Heart right ventricle (tissue), 16 donors: ENCODE results near the gene MON1A. TPM values are rescaled to one million over a fixed set of nuclear protein-coding genes. Genes with fewer than 3 reads are reported as not detected.

Experiments
- ATAC-seq, 8 donors: fragments of 200-7000 bp; cut with Tn5 transposase; one replicate each; pipeline ENCODE4 v1.9.1; 2020; ENCODE audit warnings: mild to moderate bottlenecking in 8 of 8, moderate library complexity in 8 of 8, moderate number of reproducible peaks in 1 of 8
- DNase-seq, 2 donors: peaks; one replicate each; pipeline ENCODE4 v3.0.0-alpha.2; 2020
- H3K27ac ChIP-seq, 10 donors: fragments of 200-600 bp; sonication (generic) in 2 of 10; one replicate each; pipeline versions ENCODE4 v1.5.0 to v1.8.0; 2020 to 2022; ENCODE audit warnings: mild to moderate bottlenecking in 3 of 10
- H3K27me3 ChIP-seq, 7 donors: fragments of 200-600 bp; one replicate each; pipeline ENCODE4 v1.8.0; 2021 to 2022; ENCODE audit warnings: mild to moderate bottlenecking in 2 of 7
- H3K36me3 ChIP-seq, 9 donors: fragments of 200-600 bp; sonication (generic) in 1 of 9; one replicate each; pipeline versions ENCODE4 v1.5.0 to v1.8.0; 2020 to 2022; ENCODE audit warnings: mild to moderate bottlenecking in 2 of 9
- H3K4me1 ChIP-seq, 9 donors: fragments of 200-600 bp; sonication (generic) in 1 of 9; one replicate each; pipeline versions ENCODE4 v1.5.0 to v1.8.0; 2020 to 2022; ENCODE audit warnings: mild to moderate bottlenecking in 4 of 9
- H3K4me3 ChIP-seq, 10 donors: fragments of 200-600 bp; sonication (generic) in 2 of 10; one replicate each; pipeline versions ENCODE4 v1.5.0 to v1.8.0; 2020 to 2022; ENCODE audit warnings: mild to moderate bottlenecking in 7 of 10, moderate library complexity in 2 of 10
- H3K9me3 ChIP-seq, 11 donors: fragments of 200-600 bp in 10 of 11; sonication (generic) in 2 of 11; one replicate each; pipeline versions ENCODE4 v1.5.0 to v1.8.0; 2013 to 2022; ENCODE audit warnings: mild to moderate bottlenecking in 2 of 11, control low read depth in 1 of 11, moderate library complexity in 1 of 11
- CTCF ChIP-seq, 9 donors: fragments of 200-600 bp; sonication (generic) in 2 of 9; IDR thresholded peaks; one replicate each; pipeline versions ENCODE4 v1.5.0 to v1.8.0; 2021 to 2022; ENCODE audit warnings: antibody characterized with exemption in 9 of 9, mild to moderate bottlenecking in 5 of 9, moderate library complexity in 1 of 9
- WGBS, 2 donors: extraction: QIAGEN DNeasy Blood & Tissue Kit; methylation state at CpG; one replicate each; pipeline ENCODE4 v1.1.7; 2013; ENCODE audit warnings: inconsistent platforms in 1 of 2; 5-methylcytosine and 5-hydroxymethylcytosine counted together
- intact Hi-C, 10 donors: fragments of 100-400 bp; cut with DNase I; formaldehyde crosslinking; loops; one replicate each; pipeline versions ENCODE4 v1.11.1 to v1.14.2; 2022
- polyA plus RNA-seq, 2 donors: library from polyadenylated mRNA; stranded (reverse); fragments of 200-250 nt; gene quantifications; one replicate each; pipeline ENCODE4 v1.2.3, GENCODE V29; 2013
- total RNA-seq, 10 donors: library from RNA; stranded (reverse); fragmentation: NEBNext Ultra II Directional in 3 of 10; extraction: Animal tissue kit (Norgen Biotek cat#: 25700) in 3 of 10; gene quantifications; one replicate each; pipeline versions ENCODE4 v1.2.1 to v1.2.4, GENCODE V29; 2021 to 2023
- donor health status: Arrhythmogenic right ventricular cardiomyopathy.
- donor health status: ischemic (EF 13 %, LVEDD 7.1; RV severe dilation, severe dysfunction).
- donor health status: healthy with polysubstance abuse.
- donor health status: DM: no; HTN: yes; CAD: no.
- donor health status: DM: no; HTN: no; CAD: no.
- donor health status: ischemic (EF 25% LVEDD 6.9; RV normal size, moderate dysfunction).
- donor health status: ischemic (EF 25% LVEDD 5.7; RV mildly dilated, moderate dysfunction).
- donor health status: healthy.
- donor health status: DM: yes; HTN: yes; CAD: no.
- donor health status: Ischemic cardiomyopathy.
- donor health status: ischemic (EF 35%, LVEDD 5.7; RV mildly dilated, moderate dysfunction).
- donor health status: nonischemic (EF 11% LVEDD 7.7; RV severe dilation, severe dysfunction).
- donor health status: DM: yes; HTN: yes; CAD: no.
- donor health status: PGD.
- donor health status: ischemic (EF 29% LVEDD 5.4; RV normal size, mild dysfunction).
- donor health status: nonischemic (EF 23%, LVEDD 6.1; RV moderate dilation, normal function).

The MON1A gene
- total and polyA plus RNA-seq, 12 donors = 5.3 to 10.6 (median 6.7) TPM

- 34 to 38% methylated on average over 6 of the region's 6 CpGs for WGBS, 2 donors
- peak in 1 of 8 donors; percentile 35 for ATAC-seq
- Histone ChIP-seq H3K27me3 (no peaks in the 10 kb centered on the region), H3K36me3 (no peaks in the 10 kb centered on the region), H3K27ac (peak overlapping the region in 6 of 10 donors; percentile 54 to 87 (median 76)), H3K4me3 (no peak overlapping the region), H3K9me3 (no peaks in the 10 kb centered on the region), H3K4me1 (peaks cover 10 to 34% (median 24%) of the 10 kb centered on the region in 9 donors)
- no peak for TF ChIP-seq CTCF (IDR thresholded peaks at IDR 0.05)
- intact Hi-C loops = no loop called here
- DNase-seq = no peak
Measured at GRCh38 chr3:49880581-49881315, 48.9 kb downstream of the MON1A start.

GRCh38 chr3:49879721-49880120, 49.9 kb downstream of the MON1A start:
- DNase-seq (no peak), ATAC-seq (no peak)
- Histone ChIP-seq H3K27ac (no peak overlapping the region), H3K27me3 (no peaks in the 10 kb centered on the region), H3K4me1 (peaks cover 10 to 34% (median 24%) of the 10 kb centered on the region in 9 donors), H3K4me3 (no peak overlapping the region), H3K36me3 (no peaks in the 10 kb centered on the region), H3K9me3 (no peaks in the 10 kb centered on the region)
- no peak for TF ChIP-seq CTCF (IDR thresholded peaks at IDR 0.05)
- intact Hi-C loops = no loop called here
- 42 to 47% methylated on average over 2 of the region's 2 CpGs for WGBS, 2 donors

- H3K4me1 ChIP-seq = peaks cover 10 to 34% (median 24%) of the 10 kb centered on the region in 9 donors
- no peaks in the 10 kb centered on the region for H3K36me3 ChIP-seq
- H3K27ac ChIP-seq = no peak overlapping the region
- no peaks in the 10 kb centered on the region for H3K9me3 ChIP-seq
- H3K27me3 ChIP-seq = no peaks in the 10 kb centered on the region
- TF ChIP-seq CTCF (IDR thresholded peaks at IDR 0.05) = no peak
- ATAC-seq (no peak), DNase-seq (no peak)
- intact Hi-C loops = no loop called here
- no peak overlapping the region for H3K4me3 ChIP-seq
Measured at GRCh38 chr3:49878686-49879085, 50.9 kb downstream of the MON1A start.

- Histone ChIP-seq H3K27me3 (no peaks in the 10 kb centered on the region), H3K9me3 (no peaks in the 10 kb centered on the region), H3K36me3 (no peaks in the 10 kb centered on the region), H3K27ac (no peak overlapping the region), H3K4me1 (peaks cover 10 to 32% (median 24%) of the 10 kb centered on the region in 9 donors), H3K4me3 (no peak overlapping the region)
- intact Hi-C loops = no loop called here
- no peak for TF ChIP-seq CTCF (IDR thresholded peaks at IDR 0.05)
- ATAC-seq (no peak), DNase-seq (no peak)
- 69 to 74% methylated on average over 2 of the region's 2 CpGs for WGBS, 2 donors
Measured at GRCh38 chr3:49877716-49878115, 51.9 kb downstream of the MON1A start.
